Measurements from ENCODE around the gene NAP1L2.
"Not testable (repeated sequence)": the region's sequence is repeated elsewhere in the genome, so short reads cannot be mapped to it uniquely, and the experiment has no call there.

Gene NAP1L2

DNA sequence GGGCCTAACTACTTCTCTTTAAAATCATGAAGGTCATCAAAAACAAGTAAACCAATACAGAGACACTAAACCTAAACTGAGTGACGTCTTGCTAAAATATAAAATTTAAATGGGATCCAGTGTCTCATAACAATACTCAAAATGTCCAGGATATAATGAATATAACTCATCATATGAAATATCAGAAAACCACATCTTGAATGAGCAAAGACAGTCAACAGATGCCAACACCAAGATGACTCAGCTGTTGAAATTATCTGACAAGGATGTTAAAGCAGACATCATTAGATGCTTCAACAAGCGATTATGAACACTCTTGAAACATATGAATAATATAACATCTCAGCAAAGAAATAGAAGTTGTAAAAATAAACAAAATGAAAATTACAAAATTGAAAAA, 8.3 kb downstream of the NAP1L2 start:
- ChIA-PET CTCF (no interaction called here), POLR2A (ENCODE audit: low non-redundant PET) (no interaction called here)
- DNase-seq (ENCODE audit: low spot score): no peak
- TF ChIP-seq, protein P1, sequence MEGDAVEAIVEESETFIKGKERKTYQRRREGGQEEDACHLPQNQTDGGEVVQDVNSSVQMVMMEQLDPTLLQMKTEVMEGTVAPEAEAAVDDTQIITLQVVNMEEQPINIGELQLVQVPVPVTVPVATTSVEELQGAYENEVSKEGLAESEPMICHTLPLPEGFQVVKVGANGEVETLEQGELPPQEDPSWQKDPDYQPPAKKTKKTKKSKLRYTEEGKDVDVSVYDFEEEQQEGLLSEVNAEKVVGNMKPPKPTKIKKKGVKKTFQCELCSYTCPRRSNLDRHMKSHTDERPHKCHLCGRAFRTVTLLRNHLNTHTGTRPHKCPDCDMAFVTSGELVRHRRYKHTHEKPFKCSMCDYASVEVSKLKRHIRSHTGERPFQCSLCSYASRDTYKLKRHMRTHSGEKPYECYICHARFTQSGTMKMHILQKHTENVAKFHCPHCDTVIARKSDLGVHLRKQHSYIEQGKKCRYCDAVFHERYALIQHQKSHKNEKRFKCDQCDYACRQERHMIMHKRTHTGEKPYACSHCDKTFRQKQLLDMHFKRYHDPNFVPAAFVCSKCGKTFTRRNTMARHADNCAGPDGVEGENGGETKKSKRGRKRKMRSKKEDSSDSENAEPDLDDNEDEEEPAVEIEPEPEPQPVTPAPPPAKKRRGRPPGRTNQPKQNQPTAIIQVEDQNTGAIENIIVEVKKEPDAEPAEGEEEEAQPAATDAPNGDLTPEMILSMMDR (conservative IDR thresholded peaks at IDR 0.05; ENCODE audit: low read depth): no peak
- H3K27ac ChIP-seq: no peak overlapping the region

DNA sequence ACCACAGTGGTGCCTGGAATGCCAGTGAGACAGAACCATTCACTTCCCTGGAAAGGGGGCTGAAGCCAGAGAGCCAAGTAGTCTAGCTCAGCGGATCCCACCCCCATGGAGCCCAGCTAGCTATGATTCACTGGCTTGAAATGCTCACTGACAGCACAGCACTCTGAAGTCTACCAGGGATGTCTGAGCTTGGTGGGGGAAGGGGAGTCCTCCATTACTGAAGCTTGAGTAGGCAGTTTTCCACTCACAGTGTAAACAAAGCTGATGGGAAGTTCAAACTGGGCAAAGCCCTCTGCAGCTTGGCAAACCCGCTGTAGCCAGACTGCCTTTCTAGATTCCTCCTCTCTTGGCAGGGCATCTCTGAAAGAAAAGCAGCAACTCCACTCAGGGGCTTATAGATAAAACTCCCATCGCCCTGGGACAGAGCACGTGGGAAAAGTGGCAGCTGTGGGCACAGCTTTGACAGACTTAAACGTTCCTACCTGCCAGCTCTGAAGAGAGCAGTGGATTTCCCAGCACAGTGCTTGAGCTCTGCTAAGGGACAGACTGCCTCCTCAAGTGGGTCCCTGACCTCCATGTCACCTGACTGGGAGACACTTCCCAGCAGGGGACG, 32.0 kb downstream of the NAP1L2 start:
- POLR2A ChIA-PET (ENCODE audit: low non-redundant PET): no interaction called here
- CTCF ChIA-PET: no interaction called here
- no peak for DNase-seq (ENCODE audit: low spot score)
- TF ChIP-seq, protein P1 (conservative IDR thresholded peaks at IDR 0.05; ENCODE audit: low read depth): no peak
- no peak overlapping the region for H3K27ac ChIP-seq

DNA sequence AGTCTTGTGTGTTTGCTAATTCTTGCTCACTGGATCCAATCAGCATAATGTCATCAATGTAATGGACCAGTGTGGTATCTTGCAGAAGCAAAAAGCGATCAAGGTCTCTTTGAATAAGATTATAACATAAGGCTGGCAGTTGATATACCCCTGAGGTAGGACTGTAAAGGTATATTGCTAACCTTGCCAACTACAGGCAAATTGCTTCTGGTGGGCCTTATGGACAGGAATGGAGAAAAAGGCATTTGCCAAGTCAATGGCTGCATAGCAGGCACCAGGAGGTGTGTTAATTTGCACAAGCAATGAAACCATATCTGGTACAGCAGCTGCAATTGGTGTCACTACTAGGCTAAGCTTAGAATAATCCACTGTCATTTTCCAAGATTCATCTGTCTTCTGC, 45.7 kb downstream of the NAP1L2 start:
- H3K27ac ChIP-seq; CTCF ChIA-PET; POLR2A ChIA-PET (ENCODE audit: low non-redundant PET); DNase-seq (ENCODE audit: low spot score): not testable (repeated sequence)

Data from RWPE1 (cell line).